ENCODE measurements around the gene ARFRP1. TPM values are rescaled to one million over a fixed set of nuclear protein-coding genes. Genes with fewer than 3 reads are reported as not detected.
A peak's percentile ranks its signal among the peaks of the same experiment; 100 is the strongest.

ARFRP1 gene
- total RNA-seq, 1 donor from 2014 or later, result 45.3 TPM

GRCh38 chr20:63741354-63741675, 33.5 kb upstream of the ARFRP1 start:
- no peak for DNase-seq (ENCODE audit: low spot score in 2 of 2, unreplicated experiment in 2 of 2)
- Mint-ChIP-seq H3K27me3 (ENCODE audit: low read depth) (peaks cover under 1% of the 10 kb centered on the region), H3K27ac (peak overlapping the region; percentile 21), H3K4me1 (no peaks in the 10 kb centered on the region), H3K9me3 (no peaks in the 10 kb centered on the region), H3K36me3 (peaks cover 2% of the 10 kb centered on the region), H3K4me3 (peak overlapping the region; percentile 70)
- TF ChIP-seq CTCF (IDR thresholded peaks at IDR 0.05; ENCODE audit: unreplicated experiment), result no peak

GRCh38 chr20:63740627-63741353, 33.0 kb upstream of the ARFRP1 start:
- H3K27me3 Mint-ChIP-seq (ENCODE audit: low read depth), result peaks cover 6% of the 10 kb centered on the region
- peak overlapping the region; percentile 70 for H3K4me3 Mint-ChIP-seq
- DNase-seq (ENCODE audit: low spot score in 2 of 2, unreplicated experiment in 2 of 2), result peak in 1 of 2 experiments; percentile 88
- TF ChIP-seq CTCF (IDR thresholded peaks at IDR 0.05; ENCODE audit: unreplicated experiment), result no peak
- peaks cover 5% of the 10 kb centered on the region for H3K36me3 Mint-ChIP-seq
- H3K9me3 Mint-ChIP-seq, result no peaks in the 10 kb centered on the region
- H3K4me1 Mint-ChIP-seq, result no peaks in the 10 kb centered on the region
- H3K27ac Mint-ChIP-seq, result peak overlapping the region; percentile 78

GRCh38 chr20:63740070-63740626, 32.4 kb upstream of the ARFRP1 start:
- H3K36me3 Mint-ChIP-seq, result peaks cover 6% of the 10 kb centered on the region
- H3K4me3 Mint-ChIP-seq, result peak overlapping the region; percentile 70
- no peaks in the 10 kb centered on the region for H3K9me3 Mint-ChIP-seq
- no peak overlapping the region for H3K27ac Mint-ChIP-seq
- peaks cover 7% of the 10 kb centered on the region for H3K27me3 Mint-ChIP-seq (ENCODE audit: low read depth)
- TF ChIP-seq CTCF (IDR thresholded peaks at IDR 0.05; ENCODE audit: unreplicated experiment), result no peak
- no peaks in the 10 kb centered on the region for H3K4me1 Mint-ChIP-seq
- peak in 1 of 2 experiments; percentile 71 for DNase-seq (ENCODE audit: low spot score in 2 of 2, unreplicated experiment in 2 of 2)

GRCh38 chr20:63739130-63740069, 31.6 kb upstream of the ARFRP1 start, which contains the start of gene SLC2A4RG:
Gene SLC2A4RG, plus strand, starts transcription at chr20:63739776. Its CDS starts 137 bp downstream, at chr20:63739913.
- Mint-ChIP-seq H3K27ac (no peak within 1 kb of the TSS), H3K9me3 (no peaks in the 10 kb centered on the region), H3K36me3 (peaks cover 6% of the 10 kb centered on the region), H3K4me3 (peak within 1 kb of the TSS; percentile 70), H3K4me1 (no peaks in the 10 kb centered on the region), H3K27me3 (ENCODE audit: low read depth) (peaks cover 7% of the 10 kb centered on the region)
- no peak for TF ChIP-seq CTCF (IDR thresholded peaks at IDR 0.05; ENCODE audit: unreplicated experiment)
- peak in 1 of 2 experiments; percentile 72 for DNase-seq (ENCODE audit: low spot score in 2 of 2, unreplicated experiment in 2 of 2)

- H3K4me1 Mint-ChIP-seq, result no peaks in the 10 kb centered on the region
- H3K9me3 Mint-ChIP-seq, result no peaks in the 10 kb centered on the region
- H3K27ac Mint-ChIP-seq, result no peak overlapping the region
- peaks cover 7% of the 10 kb centered on the region for H3K27me3 Mint-ChIP-seq (ENCODE audit: low read depth)
- peaks cover 11% of the 10 kb centered on the region for H3K36me3 Mint-ChIP-seq
- H3K4me3 Mint-ChIP-seq, result peak overlapping the region; percentile 37
- DNase-seq (ENCODE audit: low spot score in 2 of 2, unreplicated experiment in 2 of 2), result no peak
- TF ChIP-seq CTCF (IDR thresholded peaks at IDR 0.05; ENCODE audit: unreplicated experiment), result no peak
These were observed 30.9 kb upstream of the ARFRP1 start for GRCh38 chr20:63738687-63739129.

Data from mesothelial cell of epicardium (in vitro differentiated cells).